Peyer's patch (tissue), 4 donors: ENCODE data around the gene TGFBI. TPM values are rescaled to one million over a fixed set of nuclear protein-coding genes. Genes with fewer than 3 reads are reported as not detected.

Source experiments
- DNase-seq, 3 donors: peaks; one replicate each; pipeline ENCODE4 v3.0.0-alpha.2; 2017 to 2019
- H3K27ac ChIP-seq, 4 donors: fragments of 200-600 bp; sonication (generic); one replicate each; pipeline ENCODE4 v1.5.1; 2016 to 2019
- H3K27me3 ChIP-seq, 2 donors: fragments of 200-600 bp; sonication (generic); one replicate each; pipeline ENCODE4 v1.5.1; 2019
- H3K36me3 ChIP-seq, 3 donors: fragments of 200-600 bp; sonication (generic); one replicate each; pipeline ENCODE4 v1.5.1; 2016 to 2019
- H3K4me1 ChIP-seq, 4 donors: fragments of 200-600 bp; sonication (generic); one replicate each; pipeline ENCODE4 v1.5.1; 2016 to 2019
- H3K4me3 ChIP-seq, 4 donors: fragments of 200-600 bp; sonication (generic); 1 replicate in 3 of 4; 2 replicates in 1 of 4; pipeline ENCODE4 v1.5.1; 2016 to 2019; ENCODE audit warnings: mild to moderate bottlenecking in 1 of 4
- H3K9me3 ChIP-seq, 4 donors: fragments of 200-600 bp; sonication (generic); one replicate each; pipeline ENCODE4 v1.5.1; 2016 to 2019; ENCODE audit warnings: mild to moderate bottlenecking in 1 of 4
- CTCF ChIP-seq, 6 experiments: fragments of 450-650 bp in 4 of 6; fragments of 200-600 bp in 2 of 6; sonication (generic) in 1 of 6; IDR thresholded peaks; one replicate each; pipeline ENCODE4 v1.5.1; 2017 to 2019; ENCODE audit warnings: antibody characterized with exemption in 6 of 6, mild to moderate bottlenecking in 3 of 6, moderate library complexity in 1 of 6
- POLR2A ChIP-seq, 2 donors: fragments of 450-650 bp; IDR thresholded peaks; one replicate each; pipeline ENCODE4 v1.5.1; 2017; ENCODE audit warnings: antibody characterized with exemption in 2 of 2, mild to moderate bottlenecking in 2 of 2, moderate library complexity in 2 of 2
- total RNA-seq, 4 donors: library from RNA; depleted of rRNA; stranded (reverse); fragments of >200 nt; gene quantifications; one replicate each; pipeline ENCODE4 v1.1.0, GENCODE V29; 2016

TGFBI gene
- total RNA-seq, 4 donors from 2014 or later = 17.5 to 56.9 (median 26.3) TPM

- no peak for DNase-seq
- TF ChIP-seq POLR2A (IDR thresholded peaks at IDR 0.05) (no peak), CTCF (IDR thresholded peaks at IDR 0.05) (no peak)
- no peaks in the 10 kb centered on the region for H3K27me3 ChIP-seq
- H3K4me1 ChIP-seq = no peaks in the 10 kb centered on the region
- H3K4me3 ChIP-seq = peak overlapping the region in 3 of 4 donors; percentile 24 to 45 (median 39)
- no peaks in the 10 kb centered on the region for H3K9me3 ChIP-seq
- H3K27ac ChIP-seq = no peak overlapping the region
- H3K36me3 ChIP-seq = no peaks in the 10 kb centered on the region
Observed at GRCh38 chr5:136079195-136079985, 50.6 kb downstream of the TGFBI start.

- no peaks in the 10 kb centered on the region for H3K36me3 ChIP-seq
- peak overlapping the region in 1 of 4 donors; percentile 73 for H3K27ac ChIP-seq
- TF ChIP-seq CTCF (IDR thresholded peaks at IDR 0.05) (no peak), POLR2A (IDR thresholded peaks at IDR 0.05) (no peak)
- no peaks in the 10 kb centered on the region for H3K4me1 ChIP-seq
- peak overlapping the region; percentile 7 to 45 (median 32) for H3K4me3 ChIP-seq
- no peak for DNase-seq
- no peaks in the 10 kb centered on the region for H3K9me3 ChIP-seq
- H3K27me3 ChIP-seq = no peaks in the 10 kb centered on the region
Observed at GRCh38 chr5:136080113-136080482, 51.3 kb downstream of the TGFBI start.

GRCh38 chr5:136080483-136081216, 51.9 kb downstream of the TGFBI start:
- peak overlapping the region; percentile 35 to 73 (median 60) for H3K27ac ChIP-seq
- H3K4me3 ChIP-seq = peak overlapping the region; percentile 7 to 45 (median 32)
- no peaks in the 10 kb centered on the region for H3K36me3 ChIP-seq
- peak in 1 of 2 donors; percentile 56 for TF ChIP-seq POLR2A (IDR thresholded peaks at IDR 0.05)
- TF ChIP-seq CTCF (IDR thresholded peaks at IDR 0.05) = no peak
- peak; percentile 67 to 92 (median 83) for DNase-seq
- no peaks in the 10 kb centered on the region for H3K27me3 ChIP-seq
- H3K4me1 ChIP-seq = no peaks in the 10 kb centered on the region
- no peaks in the 10 kb centered on the region for H3K9me3 ChIP-seq

GRCh38 chr5:136081217-136081591, 52.4 kb downstream of the TGFBI start:
- no peak for DNase-seq
- no peak for TF ChIP-seq POLR2A (IDR thresholded peaks at IDR 0.05)
- TF ChIP-seq CTCF (IDR thresholded peaks at IDR 0.05) = no peak
- Histone ChIP-seq H3K4me3 (no peak overlapping the region), H3K27me3 (no peaks in the 10 kb centered on the region), H3K27ac (peak overlapping the region in 3 of 4 donors; percentile 35 to 73 (median 73)), H3K9me3 (no peaks in the 10 kb centered on the region), H3K36me3 (no peaks in the 10 kb centered on the region), H3K4me1 (no peaks in the 10 kb centered on the region)

- Histone ChIP-seq H3K4me1 (no peaks in the 10 kb centered on the region), H3K4me3 (no peak overlapping the region), H3K9me3 (no peaks in the 10 kb centered on the region), H3K36me3 (no peaks in the 10 kb centered on the region), H3K27ac (no peak overlapping the region), H3K27me3 (no peaks in the 10 kb centered on the region)
- TF ChIP-seq POLR2A (IDR thresholded peaks at IDR 0.05) = no peak
- peak; percentile 35 to 82 (median 64) for TF ChIP-seq CTCF (IDR thresholded peaks at IDR 0.05)
- DNase-seq = peak; percentile 58 to 78 (median 76)
Observed at GRCh38 chr5:136082390-136083193, 53.8 kb downstream of the TGFBI start.
